SK-N-SH treated with all-trans-retinoic acid at 6 μM for 48 hours (cell line): ENCODE results near the gene ASB4.
"Not testable (repeated sequence)": the region's sequence is repeated elsewhere in the genome, so short reads cannot be mapped to it uniquely, and the experiment has no call there.

ENCODE experiments used
- ATAC-seq: fragments of 200-7000 bp; cut with Tn5 transposase; 3 replicates; pipeline ENCODE4 v1.9.1; 2020; ENCODE audit warnings: mild to moderate bottlenecking, moderate library complexity
- ARNTL ChIP-seq: fragments of 450-650 bp; formaldehyde crosslinking; IDR thresholded peaks from 2 replicates; pipeline ENCODE4 v1.5.0; 2020; ENCODE audit warnings: low read depth, mild to moderate bottlenecking, moderate library complexity, borderline replicate concordance
- BACH2 ChIP-seq: fragments of 250-450 bp; sonication (Bioruptor Pico); IDR thresholded peaks from 2 replicates; pipeline ENCODE4 v1.9.0; 2021; ENCODE audit warnings: mild to moderate bottlenecking, borderline replicate concordance
- CREB5 ChIP-seq: fragments of 250-450 bp; sonication (Bioruptor Pico); IDR thresholded peaks from 2 replicates; pipeline ENCODE4 v1.5.1; 2020; ENCODE audit warnings: low read depth, mild to moderate bottlenecking, moderate library complexity
- CSDC2 ChIP-seq: fragments of 250-450 bp; sonication (Bioruptor Pico); IDR thresholded peaks from 2 replicates; pipeline ENCODE4 v1.5.0; 2020; ENCODE audit warnings: mild to moderate bottlenecking, moderate library complexity
- CSRNP3 ChIP-seq: fragments of 250-450 bp; sonication (Bioruptor Pico); IDR thresholded peaks from 2 replicates; pipeline ENCODE4 v1.5.1; 2021; ENCODE audit warnings: mild to moderate bottlenecking, moderate library complexity
- ESRRG ChIP-seq: fragments of 250-450 bp; sonication (Bioruptor Pico); IDR thresholded peaks from 2 replicates; pipeline ENCODE4 v1.6.1; 2021; ENCODE audit warnings: mild to moderate bottlenecking
- GLIS3 ChIP-seq: fragments of 250-450 bp; sonication (Bioruptor Pico); IDR thresholded peaks from 2 replicates; pipeline ENCODE4 v1.5.0; 2020; ENCODE audit warnings: mild to moderate bottlenecking, moderate library complexity
- ISL1 ChIP-seq: fragments of 250-450 bp; sonication (Bioruptor Pico); IDR thresholded peaks from 2 replicates; pipeline ENCODE4 v2.1.2; 2022; ENCODE audit warnings: mild to moderate bottlenecking, moderate library complexity
- PATZ1 ChIP-seq: fragments of 250-450 bp; sonication (Bioruptor Pico); IDR thresholded peaks from 2 replicates; pipeline ENCODE4 v1.8.0; 2020; ENCODE audit warnings: mild to moderate bottlenecking, moderate library complexity, borderline replicate concordance
- POU6F1 ChIP-seq: fragments of 250-450 bp; sonication (Bioruptor Pico); IDR thresholded peaks from 2 replicates; pipeline ENCODE4 v1.8.0; 2021; ENCODE audit warnings: low read depth, mild to moderate bottlenecking, moderate library complexity, borderline replicate concordance
- PPARA ChIP-seq: fragments of 250-450 bp; sonication (Bioruptor Pico); IDR thresholded peaks from 2 replicates; pipeline ENCODE4 v1.5.0; 2020; ENCODE audit warnings: mild to moderate bottlenecking, borderline replicate concordance
- RARB ChIP-seq: fragments of 250-450 bp; sonication (Bioruptor Pico); IDR thresholded peaks from 2 replicates; pipeline ENCODE4 v1.8.0; 2021; ENCODE audit warnings: mild to moderate bottlenecking, moderate library complexity
- SNAI2 ChIP-seq: fragments of 250-450 bp; sonication (Bioruptor Pico); IDR thresholded peaks from 2 replicates; pipeline ENCODE4 v1.5.0; 2020; ENCODE audit warnings: mild to moderate bottlenecking, moderate library complexity
- TCF4 ChIP-seq: fragments of 250-450 bp; sonication (Bioruptor Pico); IDR thresholded peaks from 2 replicates; pipeline ENCODE4 v1.8.0; 2021; ENCODE audit warnings: mild to moderate bottlenecking, moderate library complexity, borderline replicate concordance
- TOX ChIP-seq: fragments of 250-450 bp; sonication (Bioruptor Pico); IDR thresholded peaks from 2 replicates; pipeline ENCODE4 v1.8.0; 2021; ENCODE audit warnings: mild to moderate bottlenecking, moderate library complexity, borderline replicate concordance
- TSHZ2 ChIP-seq: fragments of 250-450 bp; sonication (Bioruptor Pico); IDR thresholded peaks from 2 replicates; pipeline ENCODE4 v1.5.0; 2020; ENCODE audit warnings: mild to moderate bottlenecking, moderate library complexity
- ZC3H10 ChIP-seq: fragments of 250-450 bp; sonication (Bioruptor Pico); IDR thresholded peaks from 2 replicates; pipeline ENCODE4 v1.5.1; 2021; ENCODE audit warnings: mild to moderate bottlenecking, moderate library complexity
- ZFP3 ChIP-seq: fragments of 250-450 bp; sonication (Bioruptor Pico); IDR thresholded peaks from 2 replicates; pipeline ENCODE4 v1.5.0; 2020; ENCODE audit warnings: mild to moderate bottlenecking, moderate library complexity
- ZFP30 ChIP-seq: fragments of 450-650 bp; formaldehyde crosslinking; IDR thresholded peaks from 2 replicates; pipeline ENCODE4 v1.5.0; 2022; ENCODE audit warnings: mild to moderate bottlenecking, moderate library complexity
- ZNF565 ChIP-seq: fragments of 450-650 bp; formaldehyde crosslinking; conservative IDR thresholded peaks from 2 replicates; pipeline ENCODE4 v1.5.0; 2020; ENCODE audit warnings: low read depth, mild to moderate bottlenecking, moderate library complexity
- ZNF70 ChIP-seq: fragments of 450-650 bp; formaldehyde crosslinking; IDR thresholded peaks from 2 replicates; pipeline ENCODE4 v1.5.0; 2020; ENCODE audit warnings: mild to moderate bottlenecking, moderate library complexity
- ZNF8 ChIP-seq: fragments of 450-650 bp; formaldehyde crosslinking; IDR thresholded peaks from 2 replicates; pipeline ENCODE4 v1.5.0; 2020; ENCODE audit warnings: mild to moderate bottlenecking, moderate library complexity

Gene ASB4

GRCh38 chr7:95446618-95447017 is 39.1 kb upstream of the ASB4 start (continued):
- no peak for TF ChIP-seq TSHZ2 (CRISPR knock-in tag)

GRCh38 chr7:95454438-95455045 is 31.2 kb upstream of the ASB4 start:
- TF ChIP-seq CREB5 (CRISPR knock-in tag) (no peak), TOX (no peak), ZC3H10 (CRISPR knock-in tag) (no peak), PATZ1 (no peak), SNAI2 (CRISPR knock-in tag) (no peak), PPARA (no peak), BACH2 (CRISPR knock-in tag) (no peak), ZNF565 (CRISPR knock-in tag) (no peak), RARB (CRISPR knock-in tag) (no peak), CSDC2 (CRISPR knock-in tag) (no peak), ARNTL (CRISPR knock-in tag) (no peak), ESRRG (no peak), ZFP3 (CRISPR knock-in tag) (no peak), TCF4 (CRISPR knock-in tag) (no peak), CSRNP3 (CRISPR knock-in tag) (no peak), ZNF8 (no peak), POU6F1 (CRISPR knock-in tag) (no peak), ISL1 (CRISPR knock-in tag) (no peak), GLIS3 (no peak), ZFP30 (CRISPR knock-in tag) (no peak)
- ATAC-seq: no peak

- no peak for ATAC-seq
- TF ChIP-seq ZNF70 (no peak), ZC3H10 (CRISPR knock-in tag) (no peak), ZFP30 (CRISPR knock-in tag) (no peak), BACH2 (CRISPR knock-in tag) (no peak), TSHZ2 (CRISPR knock-in tag) (no peak), CSDC2 (CRISPR knock-in tag) (no peak), ZNF8 (no peak), CREB5 (CRISPR knock-in tag) (no peak), TOX (no peak), ARNTL (CRISPR knock-in tag) (no peak), ESRRG (no peak), SNAI2 (CRISPR knock-in tag) (no peak)
Measured at GRCh38 chr7:95457947-95458346, 27.8 kb upstream of the ASB4 start.

GRCh38 chr7:95460653-95461052 is 25.1 kb upstream of the ASB4 start:
- not testable (repeated sequence) for ATAC-seq
